ENCODE measurements around the gene CA12. TPM values are rescaled to one million over a fixed set of nuclear protein-coding genes. Genes with fewer than 3 reads are reported as not detected.

Gene CA12
- total and polyA plus RNA-seq, 10 of the 15 experiments (the other 5 are each of a cell fraction or from before 2014, with no cell fraction given): 0.03 to 0.10 TPM; not detected in 8

GRCh38 chr15:63357731-63358130 lies 23.9 kb downstream of the CA12 start:
- no TSS peak for BruUV-seq (replicated peaks)
- intact Hi-C loops (cut with micrococcal nuclease; ENCODE audit: unreplicated experiment): no loop called here
- ATAC-seq (no peak), DNase-seq (ENCODE audit: low read depth, low spot score) (no peak), FAIRE-seq (no peak)
- no peak overlapping the region for H2AFZ ChIP-seq (ENCODE audit: control insufficient read depth, low read depth, low read length)
- peaks cover under 1% of the 10 kb centered on the region; the same call in 1 of the 2 replicates for H3K4me1 ChIP-seq (ENCODE audit: control insufficient read depth, insufficient read depth, low read length)
- H3K4me2 ChIP-seq (ENCODE audit: control insufficient read depth, insufficient read depth): no peak overlapping the region
- H3K79me2 ChIP-seq (ENCODE audit: control insufficient read depth, insufficient read depth, low read length): no peaks in the 10 kb centered on the region
- in situ Hi-C loops (cut with MboI): no loop called here
- CTCF ChIA-PET: interaction anchor here (0.6 to 1.3 kb wide), 2 partner anchors 22 to 252 kb away, joined by 3 read pairs; no protein-coding TSS in a partner anchor
- TF ChIP-seq ZNF592 (IDR thresholded peaks at IDR 0.05): no peak
- no peak for TF ChIP-seq POLR2AphosphoS5 (IDR thresholded peaks at IDR 0.05; ENCODE audit: low read length)
- TF ChIP-seq ELK1 (IDR thresholded peaks at IDR 0.05; ENCODE audit: low read depth, low read length): no peak
- no peak for TF ChIP-seq SRF (IDR thresholded peaks at IDR 0.05; ENCODE audit: low read depth in 2 of 2, low read length in 2 of 2)
- no peak for TF ChIP-seq CHD1 (IDR thresholded peaks at IDR 0.05; ENCODE audit: low read depth, low read length)
- peaks cover 0 to 1% of the 10 kb centered on the region in 2 experiments; a peak in 2 of 4 replicates for H3K27me3 ChIP-seq (replicated peaks in 1 of 2; ENCODE audit: control insufficient read depth in 2 of 2, insufficient read depth in 2 of 2, low read length in 1 of 2)
- POLR2A ChIA-PET: no interaction called here
- WGBS (ENCODE audit: insufficient coverage, insufficient replicate concordance, low lambda C conversion rate, missing lambda C conversion rate): 14% methylated on average over 3 of the region's 3 CpGs
- no peaks in the 10 kb centered on the region for H4K20me1 ChIP-seq (ENCODE audit: control insufficient read depth, insufficient read depth)
- RAD21 ChIA-PET (ENCODE audit: unreplicated experiment): no interaction called here
- H3K27ac ChIP-seq (ENCODE audit: control insufficient read depth, insufficient read depth): no peak overlapping the region
- H3K4me3 ChIP-seq: no peak overlapping the region
- SMC1A ChIA-PET (ENCODE audit: uncharacterized antibody, unreplicated experiment): no interaction called here
- H3K9me3 ChIP-seq (replicated peaks; ENCODE audit: control insufficient read depth, insufficient read depth, low read length): no peaks in the 10 kb centered on the region
- H3K9ac ChIP-seq (ENCODE audit: control insufficient read depth, insufficient read depth, low read length): no peak overlapping the region
- no peaks in the 10 kb centered on the region for H3K36me3 ChIP-seq (ENCODE audit: control insufficient read depth in 2 of 2, insufficient read depth in 2 of 2, low read length in 1 of 2)
